Right ventricle myocardium inferior (tissue), 1 donor: ENCODE data around the gene NFATC2. TPM values are rescaled to one million over a fixed set of nuclear protein-coding genes. Genes with fewer than 3 reads are reported as not detected.

Experiments
- ATAC-seq: fragments of 200-7000 bp; cut with Tn5 transposase; one replicate; pipeline ENCODE4 v1.9.1; 2020; ENCODE audit warnings: mild to moderate bottlenecking, moderate library complexity
- DNase-seq: peaks from one replicate; pipeline ENCODE4 v3.0.0; 2021; ENCODE audit errors: missing footprints
- intact Hi-C: fragments of 100-400 bp; cut with DNase I; formaldehyde crosslinking; loops from one replicate; pipeline ENCODE4 v1.11.0; 2022
- total RNA-seq: library from RNA; stranded (reverse); fragmentation: NEBNext Ultra II Directional; extraction: Animal tissue kit (Norgen Biotek cat#: 25700); gene quantifications from one replicate; pipeline ENCODE4 v1.2.1, GENCODE V29; 2021
- donor health status: DM: no; HTN: yes; CAD: no; lungs with severe emphysema.

NFATC2 gene
- total RNA-seq, 1 donor from 2014 or later, result 2.1 TPM

GRCh38 chr20:51430198-51430950 is 112.1 kb downstream of the NFATC2 start:
- DNase-seq, result no peak
- intact Hi-C loops, result no loop called here
- no peak for ATAC-seq

- intact Hi-C loops, result no loop called here
- ATAC-seq, result no peak
Measured at GRCh38 chr20:51429696-51430095, 112.8 kb downstream of the NFATC2 start.

GRCh38 chr20:51429144-51429482 is 113.4 kb downstream of the NFATC2 start:
- intact Hi-C loops, result no loop called here
- ATAC-seq (no peak), DNase-seq (no peak)

More at GRCh38 chr20:51429696-51430095, 112.8 kb downstream of the NFATC2 start:
- DNase-seq, result no peak

- ATAC-seq (peak; percentile 71), DNase-seq (no peak)
- intact Hi-C loops, result no loop called here
Measured at GRCh38 chr20:51428401-51429143, 113.9 kb downstream of the NFATC2 start.

- no peak for DNase-seq
- intact Hi-C loops, result no loop called here
- ATAC-seq, result no peak
Measured at GRCh38 chr20:51427651-51428291, 114.7 kb downstream of the NFATC2 start.

GRCh38 chr20:51426718-51427650 is 115.5 kb downstream of the NFATC2 start:
- no peak for DNase-seq

GRCh38 chr20:51425347-51426106 is 117.0 kb downstream of the NFATC2 start:
- intact Hi-C loops, result no loop called here
- DNase-seq (no peak), ATAC-seq (no peak)

More at GRCh38 chr20:51426718-51427650, 115.5 kb downstream of the NFATC2 start:
- no peak for ATAC-seq
- intact Hi-C loops, result no loop called here

- no peak for ATAC-seq
Measured at GRCh38 chr20:51424270-51425117, 118.0 kb downstream of the NFATC2 start.

GRCh38 chr20:51423810-51424209 is 118.7 kb downstream of the NFATC2 start:
- intact Hi-C loops, result no loop called here
- ATAC-seq (no peak), DNase-seq (no peak)

More at GRCh38 chr20:51424270-51425117, 118.0 kb downstream of the NFATC2 start:
- DNase-seq, result no peak
- intact Hi-C loops, result no loop called here

- intact Hi-C loops, result no loop called here
- no peak for ATAC-seq
- DNase-seq, result no peak
Measured at GRCh38 chr20:51423290-51423667, 119.2 kb downstream of the NFATC2 start.

- ATAC-seq (no peak), DNase-seq (no peak)
- intact Hi-C loops, result no loop called here
Measured at GRCh38 chr20:51422514-51423289, 119.8 kb downstream of the NFATC2 start.

GRCh38 chr20:51420805-51421204 is 121.7 kb downstream of the NFATC2 start:
- ATAC-seq (no peak), DNase-seq (no peak)
- intact Hi-C loops, result no loop called here

- intact Hi-C loops, result no loop called here
Measured at GRCh38 chr20:51420111-51420510, 122.4 kb downstream of the NFATC2 start.

GRCh38 chr20:51419646-51420045 is 122.9 kb downstream of the NFATC2 start:
- DNase-seq, result no peak
- intact Hi-C loops, result loop anchor here (5.0 to 10.0 kb wide), 2 partner anchors 38 to 75 kb away; no protein-coding TSS in a partner anchor
- no peak for ATAC-seq

More at GRCh38 chr20:51420111-51420510, 122.4 kb downstream of the NFATC2 start:
- DNase-seq (no peak), ATAC-seq (no peak)

- DNase-seq (no peak), ATAC-seq (no peak)
- intact Hi-C loops, result loop anchor here (5.0 to 10.0 kb wide), 2 partner anchors 38 to 76 kb away; no protein-coding TSS in a partner anchor
Measured at GRCh38 chr20:51419231-51419630, 123.3 kb downstream of the NFATC2 start.

- no peak for DNase-seq
- ATAC-seq, result no peak
- intact Hi-C loops, result loop anchor here (5.0 to 10.0 kb wide), 2 partner anchors 39 to 77 kb away; no protein-coding TSS in a partner anchor
Measured at GRCh38 chr20:51418137-51418529, 124.4 kb downstream of the NFATC2 start.
